Lower lobe of right lung (tissue), 2 donors: ENCODE data around the gene PCBP2. TPM values are rescaled to one million over a fixed set of nuclear protein-coding genes. Genes with fewer than 3 reads are reported as not detected.

ENCODE experiments used
- ATAC-seq, 2 donors: fragments of 200-7000 bp; cut with Tn5 transposase; one replicate each; pipeline ENCODE4 v1.9.1; 2020 to 2022; ENCODE audit warnings: mild to moderate bottlenecking in 2 of 2, moderate library complexity in 2 of 2
- DNase-seq: peaks from one replicate; pipeline ENCODE4 v3.0.0-alpha.2; 2020
- H3K27ac ChIP-seq: fragments of 200-600 bp; one replicate; pipeline ENCODE4 v1.8.0; 2022
- H3K27me3 ChIP-seq: fragments of 200-600 bp; one replicate; pipeline ENCODE4 v1.8.0; 2022; ENCODE audit warnings: low read depth
- H3K36me3 ChIP-seq: fragments of 200-600 bp; one replicate; pipeline ENCODE4 v1.8.0; 2022; ENCODE audit warnings: mild to moderate bottlenecking
- H3K4me1 ChIP-seq: fragments of 200-600 bp; one replicate; pipeline ENCODE4 v1.8.0; 2022
- H3K4me3 ChIP-seq: fragments of 200-600 bp; one replicate; pipeline ENCODE4 v1.8.0; 2022; ENCODE audit warnings: mild to moderate bottlenecking
- H3K9me3 ChIP-seq: fragments of 200-600 bp; one replicate; pipeline ENCODE4 v1.8.0; 2022
- CTCF ChIP-seq: fragments of 200-600 bp; IDR thresholded peaks from one replicate; pipeline ENCODE4 v1.8.0; 2022; ENCODE audit warnings: antibody characterized with exemption, mild to moderate bottlenecking
- intact Hi-C: fragments of 100-400 bp; cut with DNase I; formaldehyde crosslinking; loops from one replicate; pipeline ENCODE4 v1.11.0; 2022
- total RNA-seq: library from RNA; stranded (reverse); fragmentation: NEBNext Ultra II Directional; extraction: Animal tissue kit (Norgen Biotek cat#: 25700); gene quantifications from one replicate; pipeline ENCODE4 v1.2.1, GENCODE V29; 2021
- donor health status: DM: no; HTN: yes; CAD: no; lungs with severe emphysema.

Gene PCBP2
- total RNA-seq, 1 donor from 2014 or later = 767 TPM

- DNase-seq = no peak
- H3K4me3 ChIP-seq = no peak overlapping the region
- intact Hi-C loops = no loop called here
- TF ChIP-seq CTCF = no peak
- H3K4me1 ChIP-seq = peaks cover 29% of the 10 kb centered on the region
- no peak for ATAC-seq
- peaks cover 97% of the 10 kb centered on the region for H3K36me3 ChIP-seq
- no peaks in the 10 kb centered on the region for H3K9me3 ChIP-seq
- H3K27ac ChIP-seq = no peak overlapping the region
- H3K27me3 ChIP-seq = no peaks in the 10 kb centered on the region
These were observed 66.5 kb downstream of the PCBP2 start for GRCh38 chr12:53518381-53518780.

- DNase-seq (no peak), ATAC-seq (no peak)
- Histone ChIP-seq H3K27ac (no peak overlapping the region), H3K9me3 (no peaks in the 10 kb centered on the region), H3K27me3 (no peaks in the 10 kb centered on the region), H3K4me1 (peaks cover 6% of the 10 kb centered on the region), H3K4me3 (no peak overlapping the region), H3K36me3 (peaks cover 99% of the 10 kb centered on the region)
- TF ChIP-seq CTCF = no peak
- intact Hi-C loops = no loop called here
These were observed 71.2 kb downstream of the PCBP2 start for GRCh38 chr12:53523131-53523530.

GRCh38 chr12:53524476-53524875 lies 72.6 kb downstream of the PCBP2 start:
- intact Hi-C loops = no loop called here
- no peak for DNase-seq

GRCh38 chr12:53530061-53530460 lies 78.2 kb downstream of the PCBP2 start:
- H3K9me3 ChIP-seq = no peaks in the 10 kb centered on the region
- no peak overlapping the region for H3K27ac ChIP-seq
- no peak for TF ChIP-seq CTCF
- H3K4me3 ChIP-seq = no peak overlapping the region
- ATAC-seq = no peak
- intact Hi-C loops = no loop called here
- H3K27me3 ChIP-seq = no peaks in the 10 kb centered on the region
- no peak for DNase-seq
- peaks cover 100% of the 10 kb centered on the region for H3K36me3 ChIP-seq
- H3K4me1 ChIP-seq = no peaks in the 10 kb centered on the region

More at GRCh38 chr12:53524476-53524875, 72.6 kb downstream of the PCBP2 start:
- no peaks in the 10 kb centered on the region for H3K27me3 ChIP-seq
- H3K27ac ChIP-seq = no peak overlapping the region
- no peak overlapping the region for H3K4me3 ChIP-seq
- ATAC-seq = no peak
- peaks cover 100% of the 10 kb centered on the region for H3K36me3 ChIP-seq
- no peaks in the 10 kb centered on the region for H3K9me3 ChIP-seq
- no peak for TF ChIP-seq CTCF
- no peaks in the 10 kb centered on the region for H3K4me1 ChIP-seq

Other genes with a start within 250 kb of the PCBP2 start
- 9.7 TPM for gene ITGB7, start 244.9 kb upstream of the PCBP2 start, total RNA-seq
- 30.1 TPM for gene RARG, start 219.9 kb upstream of the PCBP2 start, total RNA-seq
- 2.2 TPM for gene ESPL1, start 183.8 kb upstream of the PCBP2 start, total RNA-seq
- gene PFDN5, start 156.6 kb upstream of the PCBP2 start, total RNA-seq = 474 TPM
- gene MYG1, start 152.4 kb upstream of the PCBP2 start, total RNA-seq = 35.3 TPM
- 45.2 TPM for gene AAAS, start 130.5 kb upstream of the PCBP2 start, total RNA-seq
- not detected for gene SP7, start 115.7 kb upstream of the PCBP2 start, total RNA-seq
- gene SP1, start 71.9 kb upstream of the PCBP2 start, total RNA-seq = 91.1 TPM
- 1.2 TPM for gene AMHR2, start 28.2 kb upstream of the PCBP2 start, total RNA-seq
- gene PRR13, start 10.4 kb upstream of the PCBP2 start, total RNA-seq = 216 TPM
- 17.5 TPM for gene MAP3K12, start 47.4 kb downstream of the PCBP2 start, total RNA-seq
- 34.3 TPM for gene TARBP2, start 49.2 kb downstream of the PCBP2 start, total RNA-seq
- gene NPFF, start 55.4 kb downstream of the PCBP2 start, total RNA-seq = not detected
- 61.2 TPM for gene ATF7, start 174.3 kb downstream of the PCBP2 start, total RNA-seq
- gene ATP5MC2, start 224.0 kb downstream of the PCBP2 start, total RNA-seq = 264 TPM